OCI-LY1 (cell line): Measurements from ENCODE around the gene GCK.

Source experiments
- H2AFZ ChIP-seq: fragments of 200-600 bp; sonication (generic), shearing (Covaris generic); 2 replicates; pipeline ENCODE4 v1.6.0; 2014; ENCODE audit warnings: antibody characterized with exemption, mild to moderate bottlenecking, low read length
- H3F3A ChIP-seq: fragments of 200-600 bp; sonication (generic), shearing (Covaris generic); 2 replicates; pipeline ENCODE4 v1.6.0; 2014; ENCODE audit warnings: mild to moderate bottlenecking, antibody characterized with exemption, low read length, moderate library complexity; ENCODE audit not compliant: insufficient read depth
- H3K27ac ChIP-seq: fragments of 200-600 bp; sonication (generic); 2 replicates; pipeline ENCODE4 v1.5.1; 2014; ENCODE audit warnings: low read length, mixed run types, mild to moderate bottlenecking, low read depth; ENCODE audit not compliant: poor library complexity, severe bottlenecking
- H3K27me3 ChIP-seq: fragments of 200-600 bp; sonication (generic); 2 replicates; pipeline ENCODE4 v1.6.0; 2014; ENCODE audit warnings: antibody characterized with exemption, mild to moderate bottlenecking, low read length, moderate library complexity; ENCODE audit not compliant: insufficient read depth
- H3K36me3 ChIP-seq: fragments of 200-600 bp; sonication (generic); 2 replicates; pipeline ENCODE4 v1.6.1; 2014; ENCODE audit warnings: mild to moderate bottlenecking, antibody characterized with exemption, low read length, moderate library complexity, mixed read lengths; ENCODE audit not compliant: insufficient read depth
- H3K4me1 ChIP-seq: fragments of 200-600 bp; sonication (generic); 2 replicates; pipeline ENCODE4 v1.5.1; 2014; ENCODE audit warnings: mild to moderate bottlenecking, low read length, moderate library complexity; ENCODE audit not compliant: insufficient read depth, severe bottlenecking
- H3K4me2 ChIP-seq: fragments of 200-600 bp; sonication (generic), shearing (Covaris generic); 2 replicates; pipeline ENCODE4 v1.6.1; 2014; ENCODE audit warnings: low read length
- H3K4me3 ChIP-seq: fragments of 200-600 bp; sonication (generic); 2 replicates; pipeline ENCODE4 v1.5.1; 2014; ENCODE audit warnings: low read length, low read depth, mild to moderate bottlenecking, mixed read lengths; ENCODE audit not compliant: poor library complexity, severe bottlenecking
- H3K79me2 ChIP-seq: fragments of 200-600 bp; shearing (Covaris generic); 2 replicates; pipeline ENCODE4 v1.6.1; 2016; ENCODE audit warnings: mixed run types, low read length, mixed read lengths; ENCODE audit not compliant: insufficient read depth
- H3K9ac ChIP-seq: fragments of 200-600 bp; sonication (generic), shearing (Covaris generic); 2 replicates; pipeline ENCODE4 v1.6.1; 2014; ENCODE audit warnings: mild to moderate bottlenecking, low read length, mixed read lengths
- H3K9me2 ChIP-seq: fragments of 200-600 bp; sonication (generic), shearing (Covaris generic); 2 replicates; pipeline ENCODE4 v1.6.1; 2014; ENCODE audit warnings: low read depth, mild to moderate bottlenecking, low read length, mixed read lengths
- H3K9me3 ChIP-seq: fragments of 200-600 bp; shearing (Covaris generic); 2 replicates; pipeline ENCODE4 v1.6.1; 2014; ENCODE audit warnings: low read length, mixed read lengths
- H4K20me1 ChIP-seq: fragments of 200-600 bp; sonication (generic), shearing (Covaris generic); 2 replicates; pipeline ENCODE4 v1.6.0; 2016; ENCODE audit warnings: mild to moderate bottlenecking, low read length; ENCODE audit not compliant: insufficient read depth
- EZH2 ChIP-seq: fragments of 200-600 bp; sonication (generic), shearing (Covaris generic); IDR thresholded peaks from 2 replicates; pipeline ENCODE4 v1.8.0; 2017; ENCODE audit warnings: borderline replicate concordance, mixed run types, mild to moderate bottlenecking, antibody characterized with exemption, low read length, moderate library complexity, mixed read lengths
- TF ChIP-seq, protein P1 (sequence below): fragments of 200-600 bp; sonication (generic), shearing (Covaris generic); IDR thresholded peaks from 2 replicates; pipeline ENCODE4 v1.5.1; 2017; ENCODE audit warnings: mild to moderate bottlenecking, antibody characterized with exemption, low read length, moderate library complexity, mixed read lengths

GCK gene

GRCh38 chr7:44163591-44163990 lies 25.6 kb downstream of the GCK start:
- H3K79me2 ChIP-seq, result no peaks in the 10 kb centered on the region
- 0 out of 2 replicates have a peak, but pooled peaks cover 8% of the 10 kb centered on the region for H3K9me3 ChIP-seq
- no peaks in the 10 kb centered on the region; the same call in 1 of the 2 replicates for H3K36me3 ChIP-seq
- no peaks in the 10 kb centered on the region for H4K20me1 ChIP-seq
- H3K27me3 ChIP-seq, result peaks cover 20% of the 10 kb centered on the region
- H3K9ac ChIP-seq, result no peak overlapping the region
- H3K4me1 ChIP-seq, result no peaks in the 10 kb centered on the region
- H3K9me2 ChIP-seq, result no peaks in the 10 kb centered on the region
- TF ChIP-seq, protein P1, sequence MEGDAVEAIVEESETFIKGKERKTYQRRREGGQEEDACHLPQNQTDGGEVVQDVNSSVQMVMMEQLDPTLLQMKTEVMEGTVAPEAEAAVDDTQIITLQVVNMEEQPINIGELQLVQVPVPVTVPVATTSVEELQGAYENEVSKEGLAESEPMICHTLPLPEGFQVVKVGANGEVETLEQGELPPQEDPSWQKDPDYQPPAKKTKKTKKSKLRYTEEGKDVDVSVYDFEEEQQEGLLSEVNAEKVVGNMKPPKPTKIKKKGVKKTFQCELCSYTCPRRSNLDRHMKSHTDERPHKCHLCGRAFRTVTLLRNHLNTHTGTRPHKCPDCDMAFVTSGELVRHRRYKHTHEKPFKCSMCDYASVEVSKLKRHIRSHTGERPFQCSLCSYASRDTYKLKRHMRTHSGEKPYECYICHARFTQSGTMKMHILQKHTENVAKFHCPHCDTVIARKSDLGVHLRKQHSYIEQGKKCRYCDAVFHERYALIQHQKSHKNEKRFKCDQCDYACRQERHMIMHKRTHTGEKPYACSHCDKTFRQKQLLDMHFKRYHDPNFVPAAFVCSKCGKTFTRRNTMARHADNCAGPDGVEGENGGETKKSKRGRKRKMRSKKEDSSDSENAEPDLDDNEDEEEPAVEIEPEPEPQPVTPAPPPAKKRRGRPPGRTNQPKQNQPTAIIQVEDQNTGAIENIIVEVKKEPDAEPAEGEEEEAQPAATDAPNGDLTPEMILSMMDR, result no peak
- no peak for TF ChIP-seq EZH2
- H3K27ac ChIP-seq, result no peak overlapping the region
- H3K4me3 ChIP-seq, result no peak overlapping the region
- no peak overlapping the region for H2AFZ ChIP-seq
- no peaks in the 10 kb centered on the region for H3F3A ChIP-seq
- no peak overlapping the region for H3K4me2 ChIP-seq

- Histone ChIP-seq H3K9me2 (no peaks in the 10 kb centered on the region), H3K79me2 (no peaks in the 10 kb centered on the region), H3K27me3 (peaks cover 20% of the 10 kb centered on the region), H3K4me1 (no peaks in the 10 kb centered on the region), H3K9me3 (0 out of 2 replicates have a peak, but pooled peaks cover 8% of the 10 kb centered on the region), H4K20me1 (no peaks in the 10 kb centered on the region), H3K27ac (no peak overlapping the region), H2AFZ (no peak overlapping the region), H3K36me3 (no peaks in the 10 kb centered on the region; the same call in 1 of the 2 replicates), H3K9ac (no peak overlapping the region), H3K4me2 (no peak overlapping the region), H3K4me3 (no peak overlapping the region), H3F3A (no peaks in the 10 kb centered on the region)
- no peak for TF ChIP-seq EZH2
- TF ChIP-seq, protein P1, result no peak
These were observed 26.3 kb downstream of the GCK start for GRCh38 chr7:44162785-44163395.

GRCh38 chr7:44162179-44162578 lies 27.1 kb downstream of the GCK start:
- Histone ChIP-seq H3K9me3 (0 out of 2 replicates have a peak, but pooled peaks cover 8% of the 10 kb centered on the region), H3K4me3 (no peak overlapping the region), H2AFZ (no peak overlapping the region), H3K79me2 (no peaks in the 10 kb centered on the region), H3K27ac (no peak overlapping the region), H3K4me1 (no peaks in the 10 kb centered on the region), H3K9me2 (no peaks in the 10 kb centered on the region), H3K9ac (no peak overlapping the region), H3K36me3 (no peaks in the 10 kb centered on the region; the same call in 1 of the 2 replicates), H4K20me1 (no peaks in the 10 kb centered on the region), H3F3A (no peaks in the 10 kb centered on the region), H3K27me3 (peaks cover 20% of the 10 kb centered on the region), H3K4me2 (no peak overlapping the region)
- TF ChIP-seq, protein P1, result no peak
- no peak for TF ChIP-seq EZH2
